Measurements from ENCODE around the gene HIVEP3. TPM values are rescaled to one million over a fixed set of nuclear protein-coding genes. Genes with fewer than 3 reads are reported as not detected.

Gene HIVEP3
- total and polyA plus RNA-seq, 2 of the 13 experiments (the other 11 are each of a cell fraction or from before 2014, with no cell fraction given): 0.05 TPM; not detected in 1

GRCh38 chr1:41656068-41656467 lies 262.7 kb downstream of the HIVEP3 start:
- H3K4me3 ChIP-seq (replicated peaks in 1 of 3; ENCODE audit: insufficient read depth in 1 of 3, low read depth in 2 of 3, low read length in 3 of 3): no peak overlapping the region
- CTCF ChIA-PET (ENCODE audit: low intra/inter-chr PET ratio, low total read pairs): no interaction called here
- H3K27me3 ChIP-seq (ENCODE audit: control insufficient read depth in 1 of 2, insufficient read depth in 2 of 2, low read length in 2 of 2): peaks cover 3 to 33% of the 10 kb centered on the region in 2 experiments; a peak in 3 of 5 replicates
- WGBS (ENCODE audit: low lambda C conversion rate): 0% methylated on average over 2 of the region's 2 CpGs
- no peaks in the 10 kb centered on the region for H3K4me1 ChIP-seq (ENCODE audit: insufficient read depth, low read length)
- no peak for TF ChIP-seq ZFP36L1 (CRISPR knock-in tag; IDR thresholded peaks at IDR 0.05)
- no peak for TF ChIP-seq ZNF704 (CRISPR knock-in tag; IDR thresholded peaks at IDR 0.05; ENCODE audit: borderline replicate concordance)
- TF ChIP-seq POGK (CRISPR knock-in tag; conservative IDR thresholded peaks at IDR 0.05): no peak
- no peak for TF ChIP-seq ZNF121 (CRISPR knock-in tag; IDR thresholded peaks at IDR 0.05)
- TF ChIP-seq ZNF160 (CRISPR knock-in tag; IDR thresholded peaks at IDR 0.05): no peak
- no peak for TF ChIP-seq STAG1 (CRISPR knock-in tag; IDR thresholded peaks at IDR 0.05)
- TF ChIP-seq RBM22 (optimal IDR thresholded peaks at IDR 0.05; ENCODE audit: low read length): no peak
- no peak for TF ChIP-seq ONECUT2 (CRISPR knock-in tag; IDR thresholded peaks at IDR 0.05)
- no peak for TF ChIP-seq TAF1 (CRISPR knock-in tag; IDR thresholded peaks at IDR 0.05)
- TF ChIP-seq ZNF674 (CRISPR knock-in tag; IDR thresholded peaks at IDR 0.05; ENCODE audit: low read depth): no peak
- no peak for TF ChIP-seq FOXP1 (IDR thresholded peaks at IDR 0.05)
- no peak for TF ChIP-seq FOXP1 (CRISPR knock-in tag; IDR thresholded peaks at IDR 0.05)
- TF ChIP-seq ZBTB43 (CRISPR knock-in tag; conservative IDR thresholded peaks at IDR 0.05): no peak
- H3K79me2 ChIP-seq (ENCODE audit: insufficient read depth, low read length): no peaks in the 10 kb centered on the region
- no peak overlapping the region for H3K27ac ChIP-seq (ENCODE audit: extremely low read length, insufficient read depth, low read length)
- ATAC-seq (no peak), FAIRE-seq (no peak), DNase-seq (ENCODE audit: low spot score) (no peak)
- no peak overlapping the region for H3K9ac ChIP-seq (ENCODE audit: insufficient read depth, low read depth, low read length)
- H4K20me1 ChIP-seq (ENCODE audit: insufficient read depth, low read length): no peaks in the 10 kb centered on the region
- in situ Hi-C loops (cut with HindIII; ENCODE audit: extremely low pct_ligation_motif_present, low pct_unique_long_range_greater_than_20kb) (no loop called here), intact Hi-C loops (cut with micrococcal nuclease; ENCODE audit: unreplicated experiment) (no loop called here)
- H2AFZ ChIP-seq (ENCODE audit: low read length): no peak overlapping the region
- no TSS peak for BruUV-seq (replicated peaks)
- H3K9me3 ChIP-seq (ENCODE audit: low read length): no peaks in the 10 kb centered on the region
- H3K4me2 ChIP-seq (ENCODE audit: low read depth, low read length): no peak overlapping the region
- POLR2A ChIA-PET: no interaction called here
- H3K36me3 ChIP-seq (replicated peaks in 1 of 2; ENCODE audit: control insufficient read depth in 1 of 2, insufficient read depth in 2 of 2, low read length in 2 of 2): no peaks in the 10 kb centered on the region

Measured in HepG2 (cell line).